Naive thymus-derived CD4-positive, alpha-beta T cell (primary cell): ENCODE data around the gene WTAP. TPM values are rescaled to one million over a fixed set of nuclear protein-coding genes. Genes with fewer than 3 reads are reported as not detected.
A peak's percentile ranks its signal among the peaks of the same experiment; 100 is the strongest.
"Not testable (repeated sequence)": the region's sequence is repeated elsewhere in the genome, so short reads cannot be mapped to it uniquely, and the experiment has no call there.

Experiments
- ATAC-seq: fragments of 150-1000 bp; cut with Tn5 transposase; 2 replicates; pipeline ENCODE4 v1.10.0; 2021; ENCODE audit warnings: mild to moderate bottlenecking, moderate library complexity
- CTCF ChIA-PET: fragments of 350-600 bp; sonication (Branson Sonifier 250); formaldehyde crosslinking; loops from one replicate; lab custom pipeline; 2021; ENCODE audit warnings: antibody characterized with exemption; lab: Charles Lee
- POLR2A ChIA-PET: fragments of 350-600 bp; sonication (Branson Sonifier 250); formaldehyde crosslinking; loops from one replicate; lab custom pipeline; 2021; ENCODE audit warnings: antibody characterized with exemption, inconsistent platforms; lab: Charles Lee
- DNase-seq, 9 donors: peaks; one replicate each; pipeline versions ENCODE4 v3.0.0 to v3.0.0-alpha.2; 2020 to 2022; ENCODE audit warnings: mixed read lengths in 1 of 9
- H3K27ac ChIP-seq: one replicate; pipeline ENCODE4 v1.7.0; 2013; ENCODE audit warnings: mild to moderate bottlenecking, low read depth, low read length, moderate library complexity
- H3K27me3 ChIP-seq, 2 donors: one replicate each; pipeline ENCODE4 v1.7.0; 2013; ENCODE audit warnings: low read length in 2 of 2, mild to moderate bottlenecking in 2 of 2, moderate library complexity in 2 of 2; ENCODE audit not compliant: control insufficient read depth in 2 of 2, insufficient read depth in 2 of 2
- H3K36me3 ChIP-seq, 3 experiments: 1 replicate in 2 of 3; 2 replicates in 1 of 3; pipeline ENCODE4 v1.7.0; 2013; ENCODE audit warnings: low read length in 3 of 3, mild to moderate bottlenecking in 3 of 3, moderate library complexity in 1 of 3; ENCODE audit not compliant: insufficient read depth in 3 of 3, control insufficient read depth in 2 of 3
- H3K4me1 ChIP-seq, 2 donors: one replicate each; pipeline ENCODE4 v1.7.0; 2013; ENCODE audit warnings: low read length in 2 of 2, mild to moderate bottlenecking in 2 of 2, moderate library complexity in 1 of 2; ENCODE audit not compliant: control insufficient read depth in 2 of 2, insufficient read depth in 2 of 2
- H3K4me3 ChIP-seq: 2 replicates; pipeline ENCODE4 v1.7.0; 2013; ENCODE audit warnings: mild to moderate bottlenecking, low read length
- H3K9me3 ChIP-seq, 3 experiments: 1 replicate in 2 of 3; 2 replicates in 1 of 3; pipeline ENCODE4 v1.7.0; 2013; ENCODE audit warnings: low read length in 3 of 3; ENCODE audit not compliant: control insufficient read depth in 2 of 3
- H3K27ac Mint-ChIP-seq, 9 donors: one replicate each; pipeline ENCODE4 v1.8.0; 2020 to 2022; ENCODE audit warnings: mixed read lengths in 9 of 9, mild to moderate bottlenecking in 8 of 9, moderate library complexity in 5 of 9, inconsistent platforms in 2 of 9
- H3K27me3 Mint-ChIP-seq, 5 donors: one replicate each; pipeline ENCODE4 v1.8.0; 2021 to 2022; ENCODE audit warnings: mixed read lengths in 5 of 5, mild to moderate bottlenecking in 1 of 5
- H3K36me3 Mint-ChIP-seq, 5 donors: one replicate each; pipeline ENCODE4 v1.8.0; 2020 to 2022; ENCODE audit warnings: mixed read lengths in 5 of 5, mild to moderate bottlenecking in 3 of 5, inconsistent platforms in 1 of 5
- H3K4me1 Mint-ChIP-seq, 7 donors: one replicate each; pipeline ENCODE4 v1.8.0; 2020 to 2022; ENCODE audit warnings: mixed read lengths in 7 of 7, mild to moderate bottlenecking in 3 of 7, inconsistent platforms in 1 of 7
- H3K4me3 Mint-ChIP-seq, 10 donors: one replicate each; pipeline ENCODE4 v1.8.0; 2020 to 2022; ENCODE audit warnings: mild to moderate bottlenecking in 10 of 10, mixed read lengths in 10 of 10, moderate library complexity in 6 of 10, inconsistent platforms in 2 of 10
- H3K9me3 Mint-ChIP-seq, 11 donors: one replicate each; pipeline ENCODE4 v1.8.0; 2020 to 2022; ENCODE audit warnings: mixed read lengths in 11 of 11, mild to moderate bottlenecking in 4 of 11, inconsistent platforms in 1 of 11, moderate library complexity in 1 of 11
- intact Hi-C, 2 donors: fragments of 100-400 bp; cut with micrococcal nuclease; formaldehyde crosslinking; loops; one replicate each; pipeline ENCODE4 v1.15.1; 2023
- polyA plus RNA-seq, 2 donors: library from polyadenylated mRNA; unstranded; fragments of 300-500 nt; fragmentation: Illumina TruSeq; gene quantifications; one replicate each; pipeline ENCODE4 v1.2.3, GENCODE V29; 2021
- total RNA-seq, 6 experiments: library from RNA in 5 of 6; stranded (reverse) in 5 of 6; gene quantifications; 1 replicate in 5 of 6; 2 replicates in 1 of 6; pipeline ENCODE4 v1.2.3 and lab custom pipeline; 2021 to 2026

The WTAP gene
- total and polyA plus RNA-seq, 7 experiments from 2014 or later = 117 to 152 (median 133) TPM

DNA sequence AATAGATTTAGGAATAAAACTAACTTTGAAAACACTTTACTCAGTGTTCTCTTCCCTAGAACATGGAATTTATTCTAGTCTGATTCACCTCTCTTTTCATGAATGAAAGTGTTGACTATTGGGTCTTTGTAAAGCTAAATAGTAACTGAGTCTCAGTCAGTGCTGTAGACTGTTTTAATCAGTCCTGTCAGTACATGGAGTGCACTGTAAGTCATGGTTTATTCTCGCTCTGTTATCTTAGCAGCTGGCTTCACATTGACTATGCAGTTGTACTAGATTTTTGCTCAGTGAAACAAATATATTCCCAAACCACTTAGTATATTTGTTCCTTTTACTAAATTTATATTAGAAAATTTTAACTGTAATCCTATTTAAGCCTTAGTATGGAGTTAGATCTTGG lies 19.5 kb downstream of the WTAP start:
- no peak overlapping the region for H3K27ac ChIP-seq
- H3K36me3 ChIP-seq = peaks cover 35 to 81% (median 74%) of the 10 kb centered on the region in 3 experiments
- DNase-seq (no peak), ATAC-seq (no peak)
- Mint-ChIP-seq H3K27me3 (no peaks in the 10 kb centered on the region), H3K27ac (peak overlapping the region in 2 of 9 donors; percentile 32 to 61), H3K36me3 (peaks cover 4 to 58% (median 28%) of the 10 kb centered on the region in 5 donors), H3K9me3 (no peaks in the 10 kb centered on the region), H3K4me3 (no peak overlapping the region), H3K4me1 (peaks cover 2 to 29% (median 18%) of the 10 kb centered on the region in 7 donors)
- H3K4me3 ChIP-seq = no peak overlapping the region
- no peaks in the 10 kb centered on the region for H3K27me3 ChIP-seq
- no peaks in the 10 kb centered on the region for H3K9me3 ChIP-seq
- ChIA-PET CTCF (no interaction called here), POLR2A (interaction anchor here (0.6 to 2.1 kb wide), 5 partner anchors 9 to 90 kb away, joined by 3 to 4 read pairs (median 4); partner anchors contain the start of gene SOD2)
- intact Hi-C loops = no loop called here
- H3K4me1 ChIP-seq = no peaks in the 10 kb centered on the region

- intact Hi-C loops, H3K4me3 ChIP-seq, CTCF ChIA-PET, H3K27me3 ChIP-seq, DNase-seq, H3K27ac ChIP-seq, ATAC-seq, H3K4me3 Mint-ChIP-seq, H3K4me1 ChIP-seq, H3K27me3 Mint-ChIP-seq, H3K9me3 Mint-ChIP-seq, H3K9me3 ChIP-seq: not testable (repeated sequence)
- H3K36me3 ChIP-seq = peaks cover 37 to 78% (median 74%) of the 10 kb centered on the region in 3 experiments
- peaks cover 2 to 26% (median 17%) of the 10 kb centered on the region in 7 donors for H3K4me1 Mint-ChIP-seq
- peaks cover 4 to 55% (median 30%) of the 10 kb centered on the region in 5 donors for H3K36me3 Mint-ChIP-seq
- peak overlapping the region in 3 of 9 donors; percentile 13 to 56 (median 25) for H3K27ac Mint-ChIP-seq
- POLR2A ChIA-PET = interaction anchor here (1.0 kb wide), 1 partner anchor 12 kb away, joined by 3 read pairs; no protein-coding TSS in a partner anchor
Observed at GRCh38 chr6:159748127-159748526, 20.8 kb downstream of the WTAP start.

DNA sequence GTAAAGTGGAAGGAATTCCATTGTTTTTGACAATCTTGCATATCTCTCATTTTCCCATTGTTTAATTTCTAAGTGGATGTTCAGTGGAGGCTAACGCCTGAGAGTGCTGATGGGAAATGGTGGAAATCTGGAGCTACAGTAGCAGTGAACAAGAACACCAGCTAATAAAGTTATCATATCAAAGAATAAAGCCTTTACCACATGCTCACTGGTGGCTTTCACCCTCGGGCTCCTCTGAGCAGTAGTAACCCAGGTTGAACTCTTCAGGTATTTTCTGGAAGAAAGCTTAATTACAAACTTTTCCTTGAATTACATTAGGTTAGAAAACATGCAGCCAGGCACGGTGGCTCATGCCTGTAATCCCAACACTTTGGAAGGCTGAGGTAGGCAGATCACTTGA lies 24.1 kb downstream of the WTAP start:
- Mint-ChIP-seq H3K27me3 (no peaks in the 10 kb centered on the region), H3K36me3 (peaks cover 0 to 50% (median 32%) of the 10 kb centered on the region in 5 donors), H3K9me3 (no peaks in the 10 kb centered on the region), H3K4me3 (no peak overlapping the region), H3K27ac (peak overlapping the region in 3 of 9 donors; percentile 28 to 32 (median 28)), H3K4me1 (peaks cover 0 to 14% (median 5%) of the 10 kb centered on the region in 7 donors)
- intact Hi-C loops = no loop called here
- Histone ChIP-seq H3K4me3 (no peak overlapping the region), H3K4me1 (no peaks in the 10 kb centered on the region), H3K27me3 (no peaks in the 10 kb centered on the region), H3K27ac (peak overlapping the region; percentile 34), H3K36me3 (peaks cover 15 to 66% (median 62%) of the 10 kb centered on the region in 3 experiments), H3K9me3 (no peaks in the 10 kb centered on the region)
- CTCF ChIA-PET = no interaction called here
- POLR2A ChIA-PET = interaction anchor here (0.8 to 1.6 kb wide), 3 partner anchors 10 to 25 kb away, joined by 3 to 6 read pairs (median 3); partner anchors contain the start of genes ACAT2 and WTAP
- DNase-seq = no peak
- ATAC-seq = no peak

- H3K4me3 ChIP-seq = no peak overlapping the region
- no peaks in the 10 kb centered on the region for H3K27me3 ChIP-seq
- Mint-ChIP-seq H3K9me3 (no peaks in the 10 kb centered on the region), H3K27me3 (no peaks in the 10 kb centered on the region), H3K4me1 (peaks cover 0 to 19% (median 6%) of the 10 kb centered on the region in 7 donors), H3K27ac (peak overlapping the region in 4 of 9 donors; percentile 6 to 25 (median 17)), H3K36me3 (peaks cover under 1 to 43% (median 29%) of the 10 kb centered on the region in 5 donors), H3K4me3 (no peak overlapping the region)
- DNase-seq = no peak
- H3K27ac ChIP-seq = no peak overlapping the region
- ChIA-PET POLR2A (interaction anchor here (1.5 kb wide), 1 partner anchor 16 kb away, joined by 4 read pairs; no protein-coding TSS in a partner anchor), CTCF (no interaction called here)
- H3K9me3 ChIP-seq = no peaks in the 10 kb centered on the region
- no peaks in the 10 kb centered on the region for H3K4me1 ChIP-seq
- intact Hi-C loops = no loop called here
- peaks cover 10 to 61% (median 44%) of the 10 kb centered on the region in 3 experiments for H3K36me3 ChIP-seq
- no peak for ATAC-seq
Observed at GRCh38 chr6:159753081-159753872, 26.0 kb downstream of the WTAP start.

DNA sequence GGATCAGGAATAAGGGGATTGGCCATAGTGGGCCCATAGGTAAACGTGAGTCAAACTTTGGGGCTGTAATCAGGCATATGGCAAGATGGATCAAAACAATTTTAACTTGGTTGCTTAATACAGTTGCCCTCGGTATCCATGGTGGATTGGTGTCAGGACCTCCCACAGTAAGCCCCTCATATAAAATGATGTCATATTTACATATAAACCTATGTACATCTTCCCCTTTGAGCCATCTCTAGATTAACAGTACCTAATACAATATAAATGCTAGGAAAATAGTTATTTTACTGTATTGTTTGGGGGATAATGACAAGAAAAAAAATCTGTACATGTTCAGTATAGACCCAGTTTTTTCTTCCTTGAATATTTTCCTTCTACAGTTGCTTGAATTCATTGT lies 27.1 kb downstream of the WTAP start:
- no peak for DNase-seq
- H3K4me3 Mint-ChIP-seq = no peak overlapping the region
- H3K36me3 ChIP-seq = peaks cover 9 to 56% (median 39%) of the 10 kb centered on the region in 3 experiments
- CTCF ChIA-PET = interaction anchor here (0.6 to 1.1 kb wide), 3 partner anchors 12 to 75 kb away, joined by 3 read pairs; no protein-coding TSS in a partner anchor
- ATAC-seq = no peak
- no peaks in the 10 kb centered on the region for H3K4me1 ChIP-seq
- H3K4me3 ChIP-seq = no peak overlapping the region
- H3K36me3 Mint-ChIP-seq = peaks cover 4 to 38% (median 31%) of the 10 kb centered on the region in 5 donors
- intact Hi-C loops = no loop called here
- no peaks in the 10 kb centered on the region for H3K27me3 Mint-ChIP-seq
- POLR2A ChIA-PET = no interaction called here
- no peaks in the 10 kb centered on the region for H3K27me3 ChIP-seq
- no peaks in the 10 kb centered on the region for H3K9me3 Mint-ChIP-seq
- H3K4me1 Mint-ChIP-seq = peaks cover 0 to 22% (median 6%) of the 10 kb centered on the region in 7 donors
- H3K9me3 ChIP-seq = no peaks in the 10 kb centered on the region
- no peak overlapping the region for H3K27ac ChIP-seq
- peak overlapping the region in 1 of 9 donors; percentile 63 for H3K27ac Mint-ChIP-seq

DNA sequence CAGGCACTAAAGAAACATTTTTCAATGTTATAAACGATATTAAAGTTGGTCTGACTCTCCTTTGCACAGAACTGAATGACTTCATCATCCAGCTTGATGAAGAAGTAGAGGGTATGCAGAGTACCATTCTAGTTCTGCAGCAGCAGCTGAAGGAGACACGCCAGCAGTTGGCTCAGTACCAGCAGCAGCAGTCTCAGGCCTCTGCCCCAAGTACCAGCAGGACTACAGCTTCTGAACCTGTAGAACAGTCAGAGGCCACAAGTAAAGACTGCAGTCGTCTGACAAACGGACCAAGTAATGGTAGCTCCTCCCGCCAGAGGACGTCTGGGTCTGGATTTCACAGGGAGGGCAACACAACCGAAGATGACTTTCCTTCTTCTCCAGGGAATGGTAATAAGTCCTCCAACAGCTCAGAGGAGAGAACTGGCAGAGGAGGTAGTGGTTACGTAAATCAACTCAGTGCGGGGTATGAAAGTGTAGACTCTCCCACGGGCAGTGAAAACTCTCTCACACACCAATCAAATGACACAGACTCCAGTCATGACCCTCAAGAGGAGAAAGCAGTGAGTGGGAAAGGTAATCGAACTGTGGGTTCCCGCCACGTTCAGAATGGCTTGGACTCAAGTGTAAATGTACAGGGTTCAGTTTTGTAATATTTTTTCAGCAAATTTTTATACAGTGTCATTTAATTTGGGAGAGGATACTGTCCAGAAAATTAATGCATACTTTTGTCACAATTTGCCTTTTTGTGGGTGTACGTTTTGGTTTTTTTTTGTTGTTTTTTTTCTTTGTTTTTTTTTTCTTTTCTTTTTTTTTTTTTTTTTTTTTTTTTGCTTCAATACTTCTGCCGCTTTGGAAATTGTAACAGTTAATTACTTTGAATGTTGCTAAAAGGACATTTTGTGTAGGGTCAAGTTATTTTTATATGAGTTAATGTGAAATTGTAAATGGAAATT lies 27.9 kb downstream of the WTAP start:
- peak overlapping the region in 6 of 9 donors; percentile 23 to 59 (median 42) for H3K27ac Mint-ChIP-seq
- DNase-seq (no peak), ATAC-seq (no peak)
- H3K4me1 Mint-ChIP-seq = peaks cover 4 to 27% (median 11%) of the 10 kb centered on the region in 7 donors
- POLR2A ChIA-PET = interaction anchor here (0.7 to 1.2 kb wide), 2 partner anchors 9 to 27 kb away, joined by 3 to 4 read pairs; no protein-coding TSS in a partner anchor
- H3K9me3 Mint-ChIP-seq = no peaks in the 10 kb centered on the region
- Histone ChIP-seq H3K9me3 (no peaks in the 10 kb centered on the region), H3K27me3 (no peaks in the 10 kb centered on the region), H3K27ac (no peak overlapping the region), H3K4me1 (no peaks in the 10 kb centered on the region), H3K36me3 (peaks cover 9 to 51% (median 32%) of the 10 kb centered on the region in 3 experiments), H3K4me3 (no peak overlapping the region)
- peak overlapping the region in 1 of 10 donors; percentile 12 for H3K4me3 Mint-ChIP-seq
- intact Hi-C loops = no loop called here
- no peaks in the 10 kb centered on the region for H3K27me3 Mint-ChIP-seq
- H3K36me3 Mint-ChIP-seq = peaks cover 4 to 33% (median 31%) of the 10 kb centered on the region in 5 donors
- CTCF ChIA-PET = interaction anchor here (0.6 to 1.1 kb wide), 3 partner anchors 13 to 74 kb away, joined by 3 read pairs; no protein-coding TSS in a partner anchor
